Activated CD4-positive, alpha-beta T cell treated with anti-CD3 and anti-CD28 coated beads, Interleukin-2, amount 50 U/mL, for 4 hours (primary cell): ENCODE data around the gene CXCR6.
"Not testable (repeated sequence)": the region's sequence is repeated elsewhere in the genome, so short reads cannot be mapped to it uniquely, and the experiment has no call there.

Experiments used
- DNase-seq, 2 experiments: peaks; one replicate each; pipeline ENCODE4 v3.0.0-alpha.2; 2020

Gene CXCR6

GRCh38 chr3:45992133-45992729 lies 49.0 kb downstream of the CXCR6 start:
- DNase-seq, result no peak

- no peak for DNase-seq
Observed at GRCh38 chr3:45992821-45993221, 49.6 kb downstream of the CXCR6 start.

- peak; percentile 43 to 51 for DNase-seq
Observed at GRCh38 chr3:45993421-45994027, 50.3 kb downstream of the CXCR6 start.

- peak; percentile 28 to 34 for DNase-seq
Observed at GRCh38 chr3:45994419-45995235, 51.4 kb downstream of the CXCR6 start.

- peak; percentile 88 for DNase-seq
Observed at GRCh38 chr3:45995236-45996192, 52.2 kb downstream of the CXCR6 start, which contains the start of gene FYCO1. Gene FYCO1, minus strand, starts transcription at chr3:45995824. Its CDS starts 10,914 bp downstream, at chr3:45984910.

GRCh38 chr3:45997499-45997898 lies 54.2 kb downstream of the CXCR6 start:
- not testable (repeated sequence) for DNase-seq

- DNase-seq, result no peak
Observed at GRCh38 chr3:45997942-45998341, 54.7 kb downstream of the CXCR6 start.
